Skeletal muscle cell (primary cell): ENCODE results near the gene ARHGAP11B.
"Not testable (repeated sequence)": the region's sequence is repeated elsewhere in the genome, so short reads cannot be mapped to it uniquely, and the experiment has no call there.

Experiments used
- DNase-seq: peaks from one replicate; pipeline ENCODE4 v3.0.0-alpha.2; 2010; ENCODE audit warnings: low read depth
- H3K4me3 ChIP-seq: 2 replicates; pipeline ENCODE4 v1.5.1; 2011; ENCODE audit warnings: low read depth, mild to moderate bottlenecking, control low read depth, low read length, moderate library complexity

ARHGAP11B gene

DNA sequence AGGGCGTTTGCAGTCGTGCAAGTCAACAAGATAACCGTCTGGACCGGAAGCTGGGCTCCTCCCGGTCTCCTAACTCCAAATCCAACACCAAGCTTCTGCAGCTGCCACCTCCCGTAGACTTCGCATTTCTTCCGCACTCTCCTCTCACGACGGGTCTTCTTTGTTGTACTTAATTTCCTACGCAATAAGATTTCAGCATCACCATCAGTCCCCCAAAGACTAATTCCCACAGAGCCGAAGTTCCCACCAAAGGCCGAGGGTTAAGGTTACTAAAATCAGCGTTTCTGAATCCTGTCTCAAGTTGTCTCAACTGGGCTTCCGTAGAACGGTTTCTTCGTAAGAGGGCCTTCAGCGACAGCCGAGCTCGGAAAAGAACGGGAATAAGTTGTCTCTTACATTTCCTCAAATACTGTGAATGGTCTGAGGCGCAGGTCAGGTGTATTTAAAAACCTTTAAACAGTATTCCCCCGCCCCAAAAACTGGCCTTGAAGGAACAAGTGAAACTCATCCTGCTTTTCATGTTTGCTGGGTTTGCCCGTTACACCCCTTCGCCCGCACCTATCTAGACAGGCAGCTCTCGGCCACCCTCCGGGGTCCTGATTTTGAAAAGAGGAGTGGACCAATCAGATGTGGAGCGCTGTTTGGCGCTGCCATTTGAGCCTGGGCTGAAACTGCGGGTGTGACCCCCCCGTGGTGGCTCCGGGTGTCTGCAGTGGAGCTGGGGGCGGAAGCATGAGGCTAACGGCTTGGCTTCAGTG is at the start of gene ARHGAP11B:
TSS of gene ARHGAP11B (plus strand) at position 693 of the 758 bp plus-strand sequence.
- H3K4me3 ChIP-seq, result peak within 1 kb of the TSS; percentile 60
- DNase-seq, result peak; percentile 91

DNA sequence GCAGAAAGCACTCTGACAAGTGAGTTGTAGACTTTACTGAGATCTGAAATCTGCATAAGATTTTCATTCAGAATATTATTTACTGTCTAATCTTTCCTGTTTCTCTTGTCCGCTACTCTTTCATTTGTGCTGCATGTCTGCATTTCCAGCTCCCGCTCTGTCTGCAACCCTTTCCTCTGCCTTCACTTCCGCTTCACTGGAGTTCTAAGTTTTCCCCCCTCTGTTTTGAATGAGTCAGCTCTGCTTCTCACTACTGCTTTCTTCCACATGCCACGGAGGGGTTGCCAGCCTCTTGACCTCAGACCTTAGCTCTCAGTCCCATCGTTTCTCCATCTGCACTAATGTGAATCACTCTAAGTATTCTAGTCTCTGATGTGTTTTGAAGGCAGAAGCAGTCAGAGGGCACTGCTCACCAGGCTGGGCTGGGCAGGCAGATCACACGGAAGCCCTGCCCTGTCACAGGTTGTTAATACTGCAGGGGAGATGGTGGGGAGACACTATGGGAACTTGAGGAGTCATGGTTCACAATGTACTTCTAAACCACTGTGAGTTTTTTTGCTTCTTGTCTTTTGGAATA is 46.4 kb upstream of the ARHGAP11B start:
- DNase-seq, H3K4me3 ChIP-seq: not testable (repeated sequence)

DNA sequence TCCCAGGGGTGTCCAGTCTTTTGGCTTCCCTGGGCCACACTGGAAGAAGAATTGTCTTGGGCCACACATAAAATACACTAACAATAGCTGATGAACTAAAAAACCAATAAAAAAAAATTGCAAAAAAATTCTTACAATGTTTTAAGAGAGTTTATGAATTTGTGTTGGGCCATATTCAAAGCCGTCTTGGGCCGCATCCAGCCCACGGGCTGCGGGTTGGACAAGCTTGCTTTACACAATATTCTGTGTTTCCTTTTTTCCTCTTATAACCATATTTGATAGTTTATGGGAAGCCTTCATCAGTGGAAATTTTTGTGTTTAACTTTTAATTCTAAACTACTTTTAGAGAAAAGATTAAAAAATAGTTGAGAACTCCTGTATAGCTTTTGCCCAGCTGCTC is 45.2 kb upstream of the ARHGAP11B start:
- not testable (repeated sequence) for DNase-seq, H3K4me3 ChIP-seq

DNA sequence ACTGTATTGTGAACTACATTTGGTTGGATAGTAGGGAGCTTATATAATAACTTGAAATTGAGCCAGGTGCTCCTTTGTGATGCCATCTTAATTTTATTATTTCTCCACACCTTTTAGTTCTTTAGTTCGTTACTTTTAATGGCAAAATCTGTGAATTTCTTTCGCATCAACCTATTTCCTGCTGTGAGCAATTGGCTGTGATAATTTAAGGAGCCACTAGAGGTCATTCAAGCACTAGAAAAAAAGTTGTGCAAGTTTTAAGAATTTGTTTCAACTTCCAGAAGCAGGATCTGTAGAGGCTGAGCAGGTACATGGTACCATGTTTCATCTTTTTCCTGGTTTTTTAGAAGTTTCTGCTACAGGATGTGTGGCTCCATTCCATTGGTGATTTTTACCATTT is 27.0 kb upstream of the ARHGAP11B start:
- not testable (repeated sequence) for H3K4me3 ChIP-seq, DNase-seq

DNA sequence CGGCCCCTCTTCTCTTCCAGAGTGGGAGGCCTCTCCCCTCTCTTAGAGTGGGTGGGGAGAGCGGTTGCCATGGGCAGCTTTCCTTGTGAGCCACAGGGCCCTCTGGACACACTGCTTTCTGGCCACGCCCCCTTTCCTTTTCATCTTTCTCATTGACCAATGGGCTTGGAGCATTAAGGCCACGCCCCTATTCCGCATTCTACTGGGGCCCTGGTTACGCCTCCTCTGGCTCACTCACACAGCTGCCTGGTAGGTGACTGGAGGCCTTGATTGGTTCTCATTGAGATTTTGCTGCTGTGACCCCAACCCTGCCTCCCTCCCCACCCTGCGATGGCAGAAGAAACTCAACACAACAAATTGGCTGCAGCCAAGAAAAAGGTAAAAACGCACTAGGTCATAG is 22.1 kb upstream of the ARHGAP11B start, which contains the start of gene GOLGA8H:
TSS of gene GOLGA8H (plus strand) at position 233 of the 400 bp plus-strand sequence. CDS start at position 331, 98 bp downstream.
- H3K4me3 ChIP-seq, DNase-seq: not testable (repeated sequence)

DNA sequence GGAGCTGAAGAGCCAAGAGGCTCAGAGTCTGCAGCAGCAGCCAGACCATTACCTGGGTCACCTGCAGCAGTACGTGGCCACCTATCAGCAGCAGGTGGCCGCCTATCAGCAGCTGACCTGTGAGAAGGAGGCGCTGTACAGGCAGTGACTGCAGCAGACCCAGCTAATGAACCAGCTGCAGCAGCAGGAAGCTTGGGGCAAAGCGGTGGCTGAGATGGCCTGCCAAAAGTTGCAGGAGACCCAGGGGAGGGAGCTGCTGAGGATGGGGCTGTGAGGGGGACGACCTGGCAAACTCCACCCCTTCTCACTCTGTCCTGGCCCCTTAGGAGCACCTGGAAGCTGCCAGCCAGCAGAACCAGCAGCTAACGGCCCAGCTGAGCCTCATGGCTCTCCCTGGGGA is 13.7 kb upstream of the ARHGAP11B start:
- not testable (repeated sequence) for DNase-seq, H3K4me3 ChIP-seq

DNA sequence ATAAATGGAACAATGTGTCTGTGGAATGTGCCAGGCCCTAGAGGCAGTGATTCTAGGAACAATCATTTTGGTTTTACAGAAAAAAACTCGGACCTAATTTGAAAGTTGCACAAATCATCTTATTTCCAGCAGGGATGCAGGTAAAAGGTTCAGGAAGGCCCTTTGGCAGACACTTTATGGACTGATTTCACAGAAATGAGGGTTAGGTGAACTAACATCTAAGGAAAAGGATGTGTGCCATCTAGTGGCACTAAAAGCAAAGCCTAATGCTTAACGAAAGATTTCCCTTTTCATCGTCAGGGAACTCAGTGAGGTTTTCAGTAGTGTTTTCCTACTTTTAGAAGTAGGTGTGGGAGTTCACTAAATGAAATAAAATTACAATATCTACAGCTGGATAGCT is 4.6 kb upstream of the ARHGAP11B start:
- DNase-seq, H3K4me3 ChIP-seq: not testable (repeated sequence)

DNA sequence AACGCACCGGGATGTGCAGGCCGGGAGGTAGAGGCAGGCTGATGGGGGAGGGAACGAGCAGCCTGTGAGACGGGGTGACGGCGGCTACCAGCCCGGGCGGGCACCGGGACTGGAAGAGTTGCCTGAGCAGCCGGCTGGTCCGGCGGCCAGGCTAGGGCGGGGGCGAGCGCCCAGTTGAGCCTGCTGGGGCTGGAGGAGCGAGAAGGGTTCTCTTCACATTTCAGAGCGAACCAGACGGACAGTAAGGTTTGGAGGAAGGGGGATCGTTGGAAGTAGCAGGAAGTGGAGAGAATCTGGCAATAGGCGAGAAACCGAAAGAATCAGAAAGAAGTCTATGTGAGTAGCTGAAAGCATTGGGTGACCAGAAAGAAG is 252 bp downstream of the ARHGAP11B start:
- DNase-seq, result not testable (repeated sequence)

DNA sequence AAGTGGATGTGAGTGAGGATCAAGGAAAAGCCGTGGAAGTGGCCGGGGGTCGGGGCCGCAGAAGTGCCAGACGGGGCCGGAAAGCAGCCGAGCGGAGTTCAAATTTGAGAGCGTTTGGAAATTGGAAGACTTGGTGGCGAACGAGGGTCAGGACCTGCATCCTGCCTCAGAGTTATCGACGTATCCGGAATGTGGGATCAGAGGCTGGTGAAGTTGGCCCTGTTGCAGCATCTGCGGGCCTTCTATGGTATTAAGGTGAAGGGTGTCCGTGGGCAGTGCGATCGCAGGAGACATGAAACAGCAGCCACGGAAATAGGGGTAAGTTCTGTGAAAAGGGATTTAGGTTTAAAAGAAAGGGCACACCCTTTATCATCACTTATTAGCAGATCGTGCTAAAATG is 704 bp downstream of the ARHGAP11B start:
- not testable (repeated sequence) for DNase-seq
- H3K4me3 ChIP-seq, result peak overlapping the region; percentile 60

More for the DNA sequence above, 252 bp downstream of the ARHGAP11B start:
- peak overlapping the region; percentile 60 for H3K4me3 ChIP-seq

DNA sequence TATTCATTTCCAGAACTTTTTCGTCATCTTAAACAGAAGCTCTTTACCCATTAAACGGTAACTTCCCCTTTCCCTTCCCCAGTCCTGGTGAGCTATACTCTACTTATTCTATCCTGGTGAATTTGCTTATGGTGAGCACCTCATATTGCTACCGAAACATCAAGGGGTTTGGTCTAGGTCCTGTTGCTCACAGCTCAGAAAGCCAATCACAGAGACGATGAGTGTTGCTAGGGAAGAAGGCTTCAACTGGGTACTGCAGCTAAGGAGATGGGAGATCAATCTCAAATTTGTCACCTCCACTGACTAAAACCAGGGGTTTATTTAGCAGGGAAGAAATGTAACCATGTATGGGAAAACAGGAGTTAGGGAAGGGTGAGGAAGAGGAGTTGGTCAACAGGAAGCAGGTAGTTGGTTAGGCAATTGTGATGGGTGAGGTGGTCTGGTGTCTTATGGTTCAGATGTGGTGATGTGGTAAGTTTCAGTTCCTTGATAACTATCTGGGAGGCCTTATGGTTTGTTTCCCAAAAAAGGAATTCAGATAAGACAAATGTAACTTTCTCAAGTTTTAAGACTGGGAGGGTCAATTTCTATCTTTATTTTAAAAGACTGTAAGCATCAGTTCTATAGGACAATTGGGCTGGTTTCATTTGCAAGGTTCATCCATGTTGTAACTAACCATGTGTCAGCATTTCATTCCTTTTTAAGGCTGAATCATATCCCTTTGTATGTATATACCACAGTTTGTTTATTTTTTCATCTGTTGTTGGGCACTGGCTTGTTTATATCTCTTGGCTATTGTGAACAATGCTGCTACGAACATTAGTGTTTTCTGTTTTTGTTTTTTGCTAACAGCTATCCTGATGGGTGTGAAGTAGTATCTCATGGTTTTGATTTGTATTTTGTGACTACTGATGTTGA is 24.3 kb downstream of the ARHGAP11B start:
- DNase-seq, result no peak

DNA sequence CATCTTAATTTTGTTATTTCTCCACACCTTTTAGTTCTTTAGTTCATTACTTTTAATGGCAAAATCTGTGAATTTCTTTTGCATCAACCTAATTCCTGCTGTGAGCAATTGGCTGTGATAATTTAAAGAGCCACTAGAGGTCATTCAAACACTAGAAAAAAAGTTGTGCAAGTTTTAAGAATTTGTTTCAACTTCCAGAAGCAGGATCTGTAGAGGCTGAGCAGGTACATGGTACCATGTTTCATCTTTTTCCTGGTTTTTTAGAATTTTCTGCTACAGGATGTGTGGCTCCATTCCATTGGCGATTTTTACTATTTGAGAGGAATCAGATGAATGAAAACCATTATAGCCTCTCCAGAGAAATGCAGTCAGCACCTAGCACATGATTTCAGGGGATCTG is 35.2 kb downstream of the ARHGAP11B start:
- DNase-seq, H3K4me3 ChIP-seq: not testable (repeated sequence)

More for the DNA sequence above, 24.3 kb downstream of the ARHGAP11B start:
- no peak overlapping the region for H3K4me3 ChIP-seq

DNA sequence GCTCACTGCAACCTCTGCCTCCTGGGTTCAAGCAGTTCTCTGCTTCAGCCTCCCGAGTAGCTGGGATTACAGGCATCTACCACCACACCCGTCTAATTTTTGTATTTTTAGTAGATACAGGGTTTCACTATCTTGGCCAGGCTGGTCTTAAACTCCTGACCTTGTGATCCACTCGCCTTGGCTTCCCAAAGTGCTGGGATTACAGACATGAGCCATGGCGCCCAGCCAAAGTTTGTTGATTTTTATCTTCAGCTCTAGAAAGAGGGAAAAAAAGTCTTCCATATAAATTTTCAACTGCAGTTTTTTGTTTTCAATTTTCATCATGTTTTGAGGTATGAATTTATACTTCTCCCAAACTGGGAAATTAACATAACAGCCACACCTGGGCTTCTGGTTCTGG is 43.7 kb downstream of the ARHGAP11B start:
- not testable (repeated sequence) for DNase-seq, H3K4me3 ChIP-seq

DNA sequence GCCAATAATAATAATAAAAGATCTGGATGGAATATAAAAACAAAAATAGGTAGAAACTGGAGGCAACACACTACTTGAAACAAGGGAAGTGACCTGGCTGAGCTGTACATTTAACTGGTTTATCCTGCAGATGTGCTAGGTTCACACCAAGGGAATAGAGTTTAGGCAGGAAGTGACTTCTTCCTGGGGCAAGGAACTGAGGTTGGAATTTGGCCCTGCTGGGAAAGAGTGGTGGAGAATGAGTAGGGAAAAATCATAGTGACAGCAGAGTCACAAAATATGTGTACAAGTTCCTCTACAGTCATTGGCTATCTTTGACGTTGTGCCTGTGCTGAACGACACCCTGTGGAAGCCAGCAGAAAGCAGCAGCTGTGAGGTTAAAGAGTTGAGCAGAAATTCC is 44.1 kb downstream of the ARHGAP11B start:
- H3K4me3 ChIP-seq, result no peak overlapping the region
- DNase-seq, result no peak

DNA sequence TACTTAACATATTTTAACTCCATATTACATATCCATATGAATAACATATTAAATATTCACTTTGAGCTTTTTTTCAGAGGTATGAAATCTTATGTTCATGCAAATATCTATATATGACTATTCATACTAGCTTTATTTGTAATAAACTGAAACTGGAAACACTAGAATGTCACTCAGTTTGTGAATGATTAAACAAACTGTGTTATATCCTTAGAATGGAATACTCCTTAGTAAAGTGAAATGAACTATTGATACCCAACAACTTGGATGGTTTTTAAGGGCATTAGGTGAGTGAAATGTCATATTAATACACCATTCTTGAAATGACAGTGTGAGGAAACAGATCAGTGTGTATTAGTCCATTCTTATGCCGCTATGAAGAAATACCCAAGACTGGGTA is 45.4 kb downstream of the ARHGAP11B start:
- no peak for DNase-seq
- H3K4me3 ChIP-seq, result no peak overlapping the region

DNA sequence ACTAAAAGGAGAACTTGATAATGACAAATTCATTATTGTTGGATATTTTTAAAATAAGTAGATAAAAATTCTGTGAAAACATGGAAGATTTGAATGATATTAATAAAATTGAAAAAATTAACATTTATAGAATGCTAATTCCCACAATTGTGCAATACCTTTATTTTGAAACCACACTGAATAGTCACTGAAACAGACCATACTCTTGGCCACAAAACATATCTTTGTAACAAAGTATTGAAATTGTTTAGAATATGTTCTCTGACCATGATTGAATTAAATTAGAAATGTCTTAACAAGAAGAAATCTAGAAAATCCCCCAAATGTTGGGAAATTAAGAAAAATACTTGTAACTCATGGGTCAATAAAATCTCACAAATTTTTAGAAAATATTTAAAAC is 49.2 kb downstream of the ARHGAP11B start:
- H3K4me3 ChIP-seq, result no peak overlapping the region
- DNase-seq, result no peak

DNA sequence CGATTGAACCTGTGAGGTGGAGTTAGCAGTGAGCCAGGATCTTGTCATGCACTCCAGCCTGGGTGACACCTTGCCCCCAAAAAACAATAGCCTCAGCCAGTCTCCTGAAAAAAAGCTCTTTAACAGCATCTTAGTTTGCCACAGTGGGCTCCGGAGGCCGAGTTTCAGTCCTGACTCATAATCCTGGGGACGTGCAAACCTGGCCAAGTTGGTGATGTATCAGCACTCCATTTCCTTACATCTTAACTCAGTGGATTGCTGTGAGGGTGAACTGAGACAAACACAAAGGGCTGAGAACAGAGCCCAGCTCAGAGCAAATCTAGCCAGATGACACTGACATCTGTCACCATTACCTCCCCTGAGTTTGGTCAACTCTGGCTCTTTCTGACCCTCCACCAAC is 50.0 kb downstream of the ARHGAP11B start:
- H3K4me3 ChIP-seq, result not testable (repeated sequence)
- DNase-seq, result peak; percentile 7

DNA sequence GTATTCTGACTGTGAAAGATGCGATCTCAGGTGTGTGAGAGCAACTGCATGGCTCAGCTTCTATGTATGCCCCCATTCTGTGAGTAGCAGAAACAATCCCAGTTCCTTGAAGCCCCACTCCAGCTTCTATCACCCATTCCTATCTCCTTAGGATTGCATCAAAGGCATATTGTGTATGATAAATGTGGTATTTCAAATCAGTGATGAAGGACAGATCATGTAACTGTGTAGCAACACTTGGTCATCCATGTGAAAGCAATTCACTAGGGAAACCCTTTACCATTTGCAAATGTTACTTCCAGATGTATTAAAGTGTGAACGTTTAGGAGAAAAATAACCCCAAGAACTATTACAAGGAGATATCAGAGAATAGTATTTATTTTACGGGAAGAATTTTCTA is 55.1 kb downstream of the ARHGAP11B start:
- not testable (repeated sequence) for H3K4me3 ChIP-seq, DNase-seq

DNA sequence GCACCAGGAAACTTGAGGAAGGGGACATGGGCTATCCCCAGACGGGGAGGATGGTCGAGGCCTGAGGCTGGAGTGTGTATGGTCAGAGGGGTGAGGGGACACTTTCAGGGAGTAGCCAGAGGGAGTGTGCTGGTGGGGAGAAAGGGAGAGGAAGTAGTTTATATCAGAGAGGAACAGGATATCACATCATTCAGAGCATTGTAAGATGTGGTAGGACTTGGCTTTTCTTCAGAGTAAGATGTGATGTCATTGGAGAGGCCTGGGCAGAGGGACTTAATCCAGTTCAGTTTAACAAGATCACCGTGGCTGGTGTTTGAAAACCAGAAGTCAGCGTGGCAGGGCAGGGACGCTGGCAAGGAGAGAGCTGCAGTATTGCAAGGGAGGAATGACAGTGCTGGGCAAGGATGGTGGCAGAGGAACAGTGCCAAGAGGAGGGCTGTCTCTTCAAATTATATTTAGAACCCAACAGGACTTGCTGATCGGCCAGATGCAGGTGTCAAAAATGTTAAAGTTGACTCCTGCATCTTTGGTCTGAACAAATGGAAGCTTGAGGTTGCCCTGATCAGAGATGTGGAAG is 59.9 kb downstream of the ARHGAP11B start:
- not testable (repeated sequence) for DNase-seq

DNA sequence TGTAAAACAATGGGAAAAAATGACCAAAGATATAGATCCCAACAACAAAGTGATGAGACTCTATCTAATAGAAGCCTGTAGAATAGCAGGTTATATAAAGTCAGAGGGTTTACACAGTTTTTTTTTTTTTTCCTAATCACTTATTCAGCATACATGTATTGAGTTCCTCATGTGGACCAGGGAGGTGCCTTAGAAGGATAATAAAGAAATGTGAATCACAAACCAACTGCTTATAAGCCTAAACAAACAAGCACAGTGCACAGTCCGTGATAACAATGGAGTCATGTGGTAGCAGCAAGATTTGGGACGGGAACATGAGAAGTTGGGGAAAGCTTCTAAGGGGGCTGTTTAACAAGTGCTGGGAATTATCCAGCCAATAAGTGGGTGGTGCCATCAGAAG is 60.7 kb downstream of the ARHGAP11B start:
- H3K4me3 ChIP-seq, result not testable (repeated sequence)

More for the DNA sequence above, 59.9 kb downstream of the ARHGAP11B start:
- H3K4me3 ChIP-seq, result not testable (repeated sequence)

More for the DNA sequence above, 60.7 kb downstream of the ARHGAP11B start:
- DNase-seq, result not testable (repeated sequence)
